T47D (cell line): ENCODE results near the gene OR2A7.
"Not testable (repeated sequence)": the region's sequence is repeated elsewhere in the genome, so short reads cannot be mapped to it uniquely, and the experiment has no call there.

Experiments used
- DNase-seq, 2 experiments: peaks; one replicate each; pipeline versions ENCODE4 v3.0.0 to v3.0.0-alpha.2; 2011 to 2012; ENCODE audit warnings: low read depth in 1 of 2, low spot score in 1 of 2
- JUND ChIP-seq: IDR thresholded peaks from 2 replicates; pipeline ENCODE4 v1.6.1; 2012; ENCODE audit warnings: low read depth
- in situ Hi-C: cut with HindIII; loops from 2 replicates; pipeline ENCODE4 v1.10.0; 2016; ENCODE audit warnings: low sequenced_read_pairs, low pct_unique_long_range_greater_than_20kb

Gene OR2A7

DNA sequence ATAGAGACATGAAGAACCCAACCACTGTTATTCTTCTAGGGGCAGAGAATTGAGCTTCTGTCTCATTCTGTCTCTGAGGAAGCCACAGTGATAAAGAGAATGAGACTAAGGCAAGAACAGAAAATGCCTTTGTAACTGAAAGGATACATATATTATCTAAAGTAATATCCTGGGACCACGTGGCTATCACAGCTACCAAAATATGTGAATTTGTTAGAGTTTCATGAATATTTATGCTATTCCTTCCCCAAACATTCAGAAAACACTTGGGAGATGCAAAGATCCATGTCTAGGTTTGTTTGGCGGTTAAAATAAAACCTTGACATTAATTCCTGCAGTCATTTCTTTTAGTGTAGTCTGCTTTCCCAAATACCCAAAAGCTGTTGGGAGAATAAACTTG, 2.5 kb downstream of the OR2A7 start:
- DNase-seq, in situ Hi-C loops: not testable (repeated sequence)

DNA sequence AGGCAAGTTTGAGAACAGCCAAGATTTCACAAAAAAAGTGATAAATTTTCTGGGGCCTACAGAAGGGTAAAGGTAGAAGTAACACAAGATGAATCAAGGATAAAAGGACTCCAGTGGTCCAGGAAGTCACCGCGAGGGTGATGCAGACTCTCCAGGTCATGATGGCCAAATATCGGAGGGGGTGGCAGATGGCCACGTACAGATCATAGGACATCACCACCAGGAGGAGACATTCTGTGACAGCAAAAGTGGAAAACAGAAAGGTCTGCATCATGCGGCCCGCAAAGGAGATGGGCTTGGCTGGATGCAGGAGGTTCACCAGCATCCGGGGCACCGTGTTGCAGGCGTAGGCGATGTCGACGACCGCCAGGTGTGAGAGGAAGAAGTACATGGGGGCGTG, 5.5 kb downstream of the OR2A7 start:
- DNase-seq, in situ Hi-C loops: not testable (repeated sequence)

DNA sequence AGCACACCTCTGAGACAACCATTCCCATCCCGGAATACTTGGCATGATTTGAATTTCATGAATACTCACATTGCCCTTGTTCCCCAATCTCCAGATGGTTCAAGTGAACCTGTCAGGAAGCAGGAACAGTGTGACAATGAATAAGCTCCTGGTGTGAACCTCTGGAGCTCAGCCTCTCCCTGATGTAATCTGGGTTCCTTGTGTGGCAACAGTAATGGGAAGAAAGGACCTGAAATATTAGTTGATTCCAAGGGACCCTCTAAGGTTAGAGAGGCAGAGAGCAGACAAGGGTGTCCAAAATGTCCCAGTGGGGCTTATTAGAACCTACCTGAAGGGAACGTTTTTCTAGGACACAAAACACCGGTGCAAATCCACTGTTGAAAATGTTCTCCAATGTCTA, 8.5 kb downstream of the OR2A7 start:
- no peak for TF ChIP-seq JUND
- DNase-seq, result no peak

DNA sequence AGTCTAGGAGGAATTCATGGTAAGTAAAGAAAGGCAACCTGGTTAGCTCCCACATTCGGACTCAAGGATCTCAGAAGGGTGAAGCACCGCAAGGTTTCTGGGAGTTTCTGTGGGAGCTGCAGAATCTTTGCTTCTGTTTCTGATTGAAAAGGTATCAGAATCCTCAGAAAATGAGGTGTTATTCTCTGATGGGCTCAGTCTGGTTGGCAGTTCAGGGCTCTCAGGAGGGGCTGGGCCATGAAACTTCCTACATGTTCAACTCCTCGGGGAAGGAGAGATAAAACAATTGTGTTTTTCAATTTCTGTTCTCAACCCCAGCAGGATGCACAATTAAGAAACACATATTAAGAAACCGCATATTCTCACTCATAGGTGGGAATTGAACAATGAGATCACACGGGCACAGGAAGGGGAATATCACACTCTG, 9.1 kb downstream of the OR2A7 start:
- no peak for TF ChIP-seq JUND
- no peak for DNase-seq
- in situ Hi-C loops, result no loop called here

More for the DNA sequence above, 8.5 kb downstream of the OR2A7 start:
- in situ Hi-C loops, result no loop called here

GRCh38 chr7:144252307-144252706, 12.3 kb downstream of the OR2A7 start:
- DNase-seq, in situ Hi-C loops: not testable (repeated sequence)

- DNase-seq, in situ Hi-C loops: not testable (repeated sequence)
These were observed 16.8 kb downstream of the OR2A7 start for GRCh38 chr7:144247674-144248330.

GRCh38 chr7:144246967-144247366, 17.6 kb downstream of the OR2A7 start:
- in situ Hi-C loops, result not testable (repeated sequence)

GRCh38 chr7:144245372-144245771, 19.2 kb downstream of the OR2A7 start:
- DNase-seq, in situ Hi-C loops: not testable (repeated sequence)

More at GRCh38 chr7:144246967-144247366, 17.6 kb downstream of the OR2A7 start:
- DNase-seq, result not testable (repeated sequence)

- DNase-seq, in situ Hi-C loops: not testable (repeated sequence)
These were observed 25.2 kb downstream of the OR2A7 start, which contains the start of gene OR2A42 for GRCh38 chr7:144239365-144239764. OR2A42 (minus strand) TSS chr7:144239605; CDS start chr7:144232843, 6,762 bp downstream.

DNA sequence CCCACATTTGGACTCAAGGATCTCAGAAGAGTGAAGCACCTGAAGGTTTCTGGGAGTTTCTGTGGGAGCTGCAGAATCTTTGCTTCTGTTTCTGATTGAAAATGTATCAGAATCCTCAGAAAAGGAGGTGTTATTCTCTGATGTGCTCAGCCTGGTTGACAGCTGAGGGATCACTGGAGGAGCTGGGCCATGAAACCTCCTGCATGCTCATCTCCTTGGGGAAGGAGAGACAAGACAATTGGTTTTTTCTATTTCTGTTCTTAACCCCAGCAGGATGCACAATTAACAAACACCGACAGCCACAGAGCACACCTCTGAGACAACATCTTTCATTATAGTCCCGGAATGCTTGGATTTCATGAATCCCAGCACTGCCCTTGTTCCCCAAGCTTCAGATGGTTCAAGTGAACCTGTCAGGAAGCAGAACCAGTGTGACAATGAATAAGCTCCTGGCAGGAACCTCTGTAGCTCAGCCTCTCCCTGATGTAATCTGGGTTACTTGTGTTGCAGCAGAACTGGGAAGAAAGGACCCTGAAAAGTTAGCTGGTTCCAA, 26.0 kb downstream of the OR2A7 start:
- in situ Hi-C loops, DNase-seq: not testable (repeated sequence)

DNA sequence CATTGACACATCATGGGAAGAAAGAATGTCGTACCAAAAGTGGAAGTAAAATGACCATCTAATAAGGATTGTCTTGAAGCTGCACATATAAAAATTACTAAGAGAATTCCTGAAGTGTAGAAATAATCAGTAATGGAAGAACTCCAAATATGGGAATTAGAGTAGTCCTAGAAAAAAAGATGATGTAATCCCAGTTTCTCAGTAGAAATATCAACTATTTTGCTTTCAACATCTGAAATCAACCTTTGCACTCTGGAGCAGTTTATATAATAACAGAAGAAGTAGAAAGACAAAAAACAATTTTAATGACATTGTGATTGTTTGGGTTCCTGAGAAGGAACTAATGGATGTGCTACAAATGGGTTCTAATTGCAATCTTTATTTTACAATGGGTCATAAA, 31.6 kb downstream of the OR2A7 start:
- DNase-seq, in situ Hi-C loops: not testable (repeated sequence)

GRCh38 chr7:144231027-144231426, 33.6 kb downstream of the OR2A7 start:
- in situ Hi-C loops, DNase-seq: not testable (repeated sequence)

DNA sequence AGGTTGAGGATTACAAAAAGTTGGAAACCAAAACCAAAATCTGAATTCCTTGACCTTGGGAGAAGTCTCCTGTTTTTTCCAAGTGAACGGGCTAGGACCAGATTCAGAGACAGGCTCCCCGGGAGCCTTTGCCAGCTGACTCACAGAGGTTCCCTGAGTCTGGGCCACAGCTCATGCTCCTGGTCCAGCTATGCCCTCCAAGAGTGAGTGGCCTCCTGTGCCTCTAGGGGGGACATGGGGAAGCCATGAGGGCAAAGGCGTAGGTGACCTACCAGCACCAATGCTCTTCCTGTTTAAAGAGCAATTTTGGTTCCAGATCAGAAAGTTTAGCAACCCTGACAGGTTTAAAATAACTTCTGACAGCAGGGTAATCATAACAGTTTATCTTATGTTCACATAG, 35.8 kb downstream of the OR2A7 start:
- DNase-seq, in situ Hi-C loops: not testable (repeated sequence)

GRCh38 chr7:144226866-144227265, 37.7 kb downstream of the OR2A7 start:
- DNase-seq, in situ Hi-C loops: not testable (repeated sequence)

GRCh38 chr7:144223675-144224074, 40.9 kb downstream of the OR2A7 start:
- DNase-seq, in situ Hi-C loops: not testable (repeated sequence)

GRCh38 chr7:144220531-144220930, 44.1 kb downstream of the OR2A7 start:
- DNase-seq, in situ Hi-C loops: not testable (repeated sequence)

DNA sequence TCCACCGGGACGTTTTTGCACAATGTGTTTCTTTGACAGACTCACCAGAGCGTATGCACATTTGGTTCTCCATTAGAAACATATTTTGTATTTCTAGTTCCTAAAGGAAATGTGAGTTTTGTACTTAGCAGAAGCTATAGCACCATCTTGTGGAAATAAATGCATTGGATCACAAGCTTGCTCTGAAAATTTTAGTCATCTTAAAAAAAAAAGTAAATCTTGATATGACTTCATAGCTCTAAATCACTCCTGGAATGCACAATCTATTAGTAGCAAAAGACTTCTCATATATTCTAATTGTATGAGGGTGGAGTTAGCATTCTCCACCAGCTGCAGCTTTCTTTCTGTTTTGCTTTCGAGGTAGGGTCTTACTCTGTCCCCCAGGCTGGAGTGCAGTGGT, 45.4 kb downstream of the OR2A7 start:
- in situ Hi-C loops, DNase-seq: not testable (repeated sequence)

DNA sequence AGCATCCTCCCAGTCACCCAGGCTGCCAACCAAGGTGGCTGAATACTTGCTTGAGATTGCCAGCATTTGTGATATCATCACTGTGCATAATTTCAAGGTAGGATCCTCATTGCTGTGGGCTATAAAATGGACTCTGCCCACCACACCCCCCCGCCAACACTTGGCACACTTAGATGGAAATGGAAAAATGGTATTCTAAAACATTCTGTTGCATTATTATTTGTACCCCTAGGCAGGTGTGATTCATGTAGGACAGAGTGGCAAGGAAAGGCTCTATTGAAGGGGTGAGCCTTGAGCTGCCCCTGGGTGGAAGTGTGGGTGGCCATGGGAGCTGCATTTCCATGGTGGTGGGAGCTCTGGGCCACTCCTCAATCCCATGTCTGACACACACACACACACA, 46.0 kb downstream of the OR2A7 start:
- DNase-seq, in situ Hi-C loops: not testable (repeated sequence)

- DNase-seq, in situ Hi-C loops: not testable (repeated sequence)
These were observed 47.4 kb downstream of the OR2A7 start for GRCh38 chr7:144217200-144217599.
